Measurements from ENCODE around the gene RBBP5. TPM values are rescaled to one million over a fixed set of nuclear protein-coding genes. Genes with fewer than 3 reads are reported as not detected.
A peak's percentile ranks its signal among the peaks of the same experiment; 100 is the strongest.

The RBBP5 gene
- total RNA-seq, 2 donors from 2014 or later: 17.8 to 23.6 TPM

DNA sequence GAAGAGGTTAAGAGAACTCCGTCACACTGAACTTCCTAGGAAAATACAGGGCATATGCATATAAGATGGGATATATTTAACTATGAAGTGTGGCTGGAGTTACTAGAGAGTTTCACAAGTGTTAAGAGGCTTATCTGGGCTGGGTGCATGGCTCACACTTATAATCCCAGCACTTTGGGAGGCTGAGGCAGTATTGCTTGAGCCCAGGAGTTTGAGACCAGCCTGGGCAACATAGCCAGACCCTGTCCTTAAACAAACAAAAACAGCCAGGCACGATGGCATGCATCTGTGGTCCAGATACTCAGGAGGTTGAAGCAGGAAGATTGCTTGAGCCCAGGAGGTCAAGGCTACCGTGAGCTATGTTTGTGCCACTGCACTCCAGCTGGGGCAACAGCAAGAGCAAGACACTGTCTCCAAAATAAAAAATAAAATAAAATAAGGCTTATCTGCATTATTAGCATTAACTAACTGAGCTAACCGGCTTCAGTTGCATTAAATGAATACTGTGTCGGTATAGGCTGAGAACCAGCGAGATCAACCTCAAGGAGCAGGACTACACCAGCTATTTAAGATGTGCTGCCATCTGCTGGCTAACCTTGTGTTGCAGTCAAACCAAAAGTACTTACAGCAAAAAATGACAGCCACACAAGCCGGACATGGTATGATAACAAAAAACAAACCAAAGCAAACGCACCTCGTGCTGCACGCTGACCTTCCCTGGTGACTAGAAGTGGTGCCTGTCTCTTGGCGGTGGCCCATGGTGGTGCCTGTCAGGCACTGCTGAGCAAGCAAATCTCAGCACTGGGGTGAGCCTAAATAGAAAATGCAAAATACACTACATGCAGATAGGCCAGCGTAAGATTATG, 19.7 kb upstream of the RBBP5 start:
- H3K27me3 ChIP-seq (ENCODE audit: control insufficient read depth, insufficient read depth, low read length, poor library complexity, severe bottlenecking): no peaks in the 10 kb centered on the region
- no peak overlapping the region for H3K4me3 Mint-ChIP-seq
- DNase-seq: peak; percentile 94
- H3K4me3 ChIP-seq (ENCODE audit: low read length): no peak overlapping the region
- H3K27ac ChIP-seq (ENCODE audit: low read depth, low read length): no peak overlapping the region
- TF ChIP-seq, protein P1, sequence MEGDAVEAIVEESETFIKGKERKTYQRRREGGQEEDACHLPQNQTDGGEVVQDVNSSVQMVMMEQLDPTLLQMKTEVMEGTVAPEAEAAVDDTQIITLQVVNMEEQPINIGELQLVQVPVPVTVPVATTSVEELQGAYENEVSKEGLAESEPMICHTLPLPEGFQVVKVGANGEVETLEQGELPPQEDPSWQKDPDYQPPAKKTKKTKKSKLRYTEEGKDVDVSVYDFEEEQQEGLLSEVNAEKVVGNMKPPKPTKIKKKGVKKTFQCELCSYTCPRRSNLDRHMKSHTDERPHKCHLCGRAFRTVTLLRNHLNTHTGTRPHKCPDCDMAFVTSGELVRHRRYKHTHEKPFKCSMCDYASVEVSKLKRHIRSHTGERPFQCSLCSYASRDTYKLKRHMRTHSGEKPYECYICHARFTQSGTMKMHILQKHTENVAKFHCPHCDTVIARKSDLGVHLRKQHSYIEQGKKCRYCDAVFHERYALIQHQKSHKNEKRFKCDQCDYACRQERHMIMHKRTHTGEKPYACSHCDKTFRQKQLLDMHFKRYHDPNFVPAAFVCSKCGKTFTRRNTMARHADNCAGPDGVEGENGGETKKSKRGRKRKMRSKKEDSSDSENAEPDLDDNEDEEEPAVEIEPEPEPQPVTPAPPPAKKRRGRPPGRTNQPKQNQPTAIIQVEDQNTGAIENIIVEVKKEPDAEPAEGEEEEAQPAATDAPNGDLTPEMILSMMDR (conservative IDR thresholded peaks at IDR 0.05): peak; percentile 86
- no peaks in the 10 kb centered on the region for H3K9me3 ChIP-seq (ENCODE audit: control insufficient read depth, low read length)
- 34 to 50% methylated on average over 11 to 12 of the region's 12 CpGs for WGBS, 2 experiments (ENCODE audit: insufficient coverage in 1 of 2, insufficient read length in 1 of 2)
- H3K4me1 ChIP-seq (ENCODE audit: control insufficient read depth, insufficient read depth, low read length): no peaks in the 10 kb centered on the region
- peaks cover 17% of the 10 kb centered on the region for H3K9me3 Mint-ChIP-seq
- H3K36me3 ChIP-seq (ENCODE audit: control insufficient read depth, insufficient read depth, low read length): no peaks in the 10 kb centered on the region
- H3K36me3 Mint-ChIP-seq (ENCODE audit: low read depth): peaks cover 11% of the 10 kb centered on the region
- H3K9ac ChIP-seq (ENCODE audit: extremely low read depth, low read length, poor library complexity, severe bottlenecking): no peak overlapping the region
- no peak overlapping the region for H3K27ac Mint-ChIP-seq
- no peaks in the 10 kb centered on the region for H3K4me1 Mint-ChIP-seq
- H3K27me3 Mint-ChIP-seq (ENCODE audit: insufficient read depth): no peaks in the 10 kb centered on the region

GRCh38 chr1:205140113-205140512, 18.3 kb upstream of the RBBP5 start:
- no peak for DNase-seq
- peaks cover 17% of the 10 kb centered on the region for H3K9me3 Mint-ChIP-seq
- Histone ChIP-seq H3K4me3 (ENCODE audit: low read length) (no peak overlapping the region), H3K9ac (ENCODE audit: extremely low read depth, low read length, poor library complexity, severe bottlenecking) (no peak overlapping the region), H3K9me3 (ENCODE audit: control insufficient read depth, low read length) (no peaks in the 10 kb centered on the region), H3K4me1 (ENCODE audit: control insufficient read depth, insufficient read depth, low read length) (no peaks in the 10 kb centered on the region), H3K36me3 (ENCODE audit: control insufficient read depth, insufficient read depth, low read length) (no peaks in the 10 kb centered on the region), H3K27me3 (ENCODE audit: control insufficient read depth, insufficient read depth, low read length, poor library complexity, severe bottlenecking) (no peaks in the 10 kb centered on the region), H3K27ac (ENCODE audit: low read depth, low read length) (no peak overlapping the region)
- H3K27ac Mint-ChIP-seq: no peak overlapping the region
- H3K36me3 Mint-ChIP-seq (ENCODE audit: low read depth): peaks cover 11% of the 10 kb centered on the region
- no peaks in the 10 kb centered on the region for H3K4me1 Mint-ChIP-seq
- 90 to 94% methylated on average over 2 to 4 of the region's 4 CpGs for WGBS, 2 experiments (ENCODE audit: insufficient coverage in 1 of 2, insufficient read length in 1 of 2)
- H3K4me3 Mint-ChIP-seq: no peak overlapping the region
- TF ChIP-seq, protein P1 (conservative IDR thresholded peaks at IDR 0.05): no peak
- H3K27me3 Mint-ChIP-seq (ENCODE audit: insufficient read depth): no peaks in the 10 kb centered on the region

DNA sequence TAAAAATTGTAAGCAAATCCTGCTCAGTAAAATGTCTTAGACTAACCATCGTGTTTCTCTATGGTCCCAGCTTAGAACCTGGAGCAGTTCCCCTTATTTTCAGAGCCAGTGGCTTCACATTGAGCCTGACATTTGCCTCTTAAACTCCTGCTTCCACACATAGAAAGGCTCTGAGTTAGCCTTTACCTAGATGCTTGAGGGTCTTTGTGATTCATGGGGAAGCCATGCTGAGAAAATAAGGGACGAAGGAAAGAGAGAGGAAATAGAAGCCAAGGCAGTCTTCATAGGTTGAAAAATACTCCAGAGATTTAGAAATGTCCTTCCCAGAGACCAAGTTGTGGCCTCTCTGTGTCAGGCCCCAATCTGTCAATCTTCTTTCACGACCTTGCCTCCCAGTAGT, 16.1 kb upstream of the RBBP5 start:
- DNase-seq: peak; percentile 48
- 44 to 70% methylated on average over 3 of the region's 3 CpGs for WGBS, 2 experiments (ENCODE audit: insufficient coverage in 1 of 2, insufficient read length in 1 of 2)
- Histone ChIP-seq H3K4me3 (ENCODE audit: low read length) (no peak overlapping the region), H3K9me3 (ENCODE audit: control insufficient read depth, low read length) (no peaks in the 10 kb centered on the region), H3K27ac (ENCODE audit: low read depth, low read length) (no peak overlapping the region), H3K27me3 (ENCODE audit: control insufficient read depth, insufficient read depth, low read length, poor library complexity, severe bottlenecking) (no peaks in the 10 kb centered on the region), H3K36me3 (ENCODE audit: control insufficient read depth, insufficient read depth, low read length) (no peaks in the 10 kb centered on the region), H3K4me1 (ENCODE audit: control insufficient read depth, insufficient read depth, low read length) (no peaks in the 10 kb centered on the region), H3K9ac (ENCODE audit: extremely low read depth, low read length, poor library complexity, severe bottlenecking) (no peak overlapping the region)
- H3K4me1 Mint-ChIP-seq: no peaks in the 10 kb centered on the region
- TF ChIP-seq, protein P1 (conservative IDR thresholded peaks at IDR 0.05): no peak
- no peak overlapping the region for H3K4me3 Mint-ChIP-seq
- peaks cover 11% of the 10 kb centered on the region for H3K36me3 Mint-ChIP-seq (ENCODE audit: low read depth)
- H3K27me3 Mint-ChIP-seq (ENCODE audit: insufficient read depth): no peaks in the 10 kb centered on the region
- peak overlapping the region; percentile 67 for H3K27ac Mint-ChIP-seq
- peaks cover 17% of the 10 kb centered on the region for H3K9me3 Mint-ChIP-seq
